Upper lobe of left lung (tissue), 4 donors: ENCODE measurements around the gene TM4SF1.

Experiments used
- CTCF ChIP-seq, 6 experiments: fragments of 450-650 bp in 4 of 6; fragments of 200-600 bp in 2 of 6; sonication (generic) in 2 of 6; IDR thresholded peaks; one replicate each; pipeline ENCODE4 v1.5.1; 2016 to 2019; ENCODE audit warnings: antibody characterized with exemption in 6 of 6
- EP300 ChIP-seq, 4 donors: sonication (generic); formaldehyde crosslinking; IDR thresholded peaks; one replicate each; pipeline ENCODE4 v1.5.1; 2017; ENCODE audit warnings: antibody characterized with exemption in 4 of 4, control low read depth in 2 of 4
- POLR2A ChIP-seq, 4 donors: fragments of 450-650 bp; IDR thresholded peaks; one replicate each; pipeline ENCODE4 v1.5.1; 2016 to 2017; ENCODE audit warnings: antibody characterized with exemption in 4 of 4, mild to moderate bottlenecking in 2 of 4
- POLR2AphosphoS5 ChIP-seq, 2 donors: sonication (generic); formaldehyde crosslinking; IDR thresholded peaks; one replicate each; pipeline ENCODE4 v1.5.1; 2017; ENCODE audit warnings: antibody characterized with exemption in 2 of 2

- TF ChIP-seq POLR2A (IDR thresholded peaks at IDR 0.05) (no peak), CTCF (IDR thresholded peaks at IDR 0.05) (no peak), POLR2AphosphoS5 (IDR thresholded peaks at IDR 0.05) (no peak), EP300 (IDR thresholded peaks at IDR 0.05) (no peak)
These were observed 56.3 kb downstream of the TM4SF1 start for GRCh38 chr3:149321136-149321535.
